GM21390 (cell line): Measurements from ENCODE around the gene ALDH1B1.
A peak's percentile ranks its signal among the peaks of the same experiment; 100 is the strongest.

Source experiments
- ATAC-seq: cut with Tn5 transposase; IDR thresholded peaks from one replicate; pipeline ENCODE4 v1.9.1; 2021; ENCODE audit not compliant: unreplicated experiment

The ALDH1B1 gene

GRCh38 chr9:38437193-38437823, 44.8 kb downstream of the ALDH1B1 start:
- ATAC-seq = no peak

GRCh38 chr9:38439291-38439915, 46.9 kb downstream of the ALDH1B1 start:
- ATAC-seq = no peak

DNA sequence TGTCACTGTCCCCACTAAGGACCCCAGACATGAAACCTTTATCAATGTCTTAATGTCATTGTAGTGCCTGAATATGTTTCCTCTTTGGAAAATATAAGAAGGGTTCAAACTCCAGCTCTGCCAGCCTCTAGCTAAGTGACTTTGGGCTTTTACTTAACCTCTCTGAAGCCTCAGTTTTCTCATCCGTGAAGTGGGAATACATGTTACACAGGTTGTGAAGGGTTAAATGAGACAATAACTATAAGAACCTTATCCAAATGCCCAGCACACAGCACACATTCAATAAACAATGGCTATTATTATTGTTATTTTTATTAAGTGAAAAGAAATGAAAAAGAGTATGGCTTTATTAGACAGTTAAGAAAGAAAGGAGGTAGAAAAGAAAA, 47.4 kb downstream of the ALDH1B1 start:
- no peak for ATAC-seq

DNA sequence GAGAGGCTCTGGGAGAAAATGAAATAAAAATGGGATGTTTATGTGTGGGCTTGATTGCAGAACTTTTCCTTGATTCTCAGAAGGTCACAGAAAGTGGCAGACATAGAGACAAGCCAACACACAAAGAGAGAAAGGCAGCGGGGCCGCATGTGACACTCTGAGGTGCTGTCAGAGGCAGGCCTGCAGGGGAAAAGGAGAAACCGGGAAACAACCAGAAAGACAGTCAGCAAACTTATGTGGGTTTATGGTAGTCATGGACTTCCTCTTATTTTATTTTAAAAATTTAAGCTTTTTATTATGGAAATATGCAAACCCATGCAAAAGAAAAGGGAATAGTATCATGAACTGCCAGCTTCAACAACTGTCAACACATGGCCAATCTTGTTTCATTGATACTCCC, 48.0 kb downstream of the ALDH1B1 start:
- no peak for ATAC-seq

DNA sequence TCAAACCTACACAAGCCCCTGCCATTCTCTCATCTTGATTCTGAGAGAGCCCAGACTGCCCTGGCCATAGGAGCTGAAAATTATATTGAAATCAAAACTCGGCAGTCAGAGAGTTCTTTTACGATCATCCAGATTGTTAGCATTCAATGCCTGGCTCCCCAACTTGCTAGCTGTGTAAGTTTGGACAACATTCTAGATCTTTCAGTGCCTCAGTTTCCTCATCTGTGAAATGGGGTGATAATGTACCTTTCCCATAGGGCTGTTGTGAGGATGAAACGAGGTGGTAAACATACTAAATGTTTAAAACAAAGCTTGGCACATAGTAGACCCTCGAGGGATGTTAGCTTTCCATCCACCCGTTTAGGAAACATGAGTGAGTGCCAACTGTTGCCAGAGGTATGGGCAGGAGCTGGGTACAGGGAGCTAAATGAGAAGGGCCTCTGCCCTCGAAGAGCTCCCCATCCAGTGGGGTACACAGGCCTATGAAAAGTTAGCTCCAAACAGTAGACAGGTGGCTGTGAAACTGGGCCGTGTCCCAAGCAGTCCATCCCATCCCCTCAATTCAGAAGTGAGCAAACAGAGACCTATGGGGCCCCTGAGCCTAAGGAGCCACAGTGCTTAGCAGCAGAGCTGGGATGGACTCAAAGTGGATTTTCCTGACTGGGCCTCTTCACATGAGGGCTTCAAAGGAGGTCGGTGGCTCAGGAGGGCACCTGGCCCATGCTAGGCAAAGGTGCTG, 49.0 kb downstream of the ALDH1B1 start:
- ATAC-seq = no peak

- no peak for ATAC-seq
Measured at GRCh38 chr9:38442473-38443096, 50.1 kb downstream of the ALDH1B1 start.

GRCh38 chr9:38443181-38443580, 50.7 kb downstream of the ALDH1B1 start:
- no peak for ATAC-seq

DNA sequence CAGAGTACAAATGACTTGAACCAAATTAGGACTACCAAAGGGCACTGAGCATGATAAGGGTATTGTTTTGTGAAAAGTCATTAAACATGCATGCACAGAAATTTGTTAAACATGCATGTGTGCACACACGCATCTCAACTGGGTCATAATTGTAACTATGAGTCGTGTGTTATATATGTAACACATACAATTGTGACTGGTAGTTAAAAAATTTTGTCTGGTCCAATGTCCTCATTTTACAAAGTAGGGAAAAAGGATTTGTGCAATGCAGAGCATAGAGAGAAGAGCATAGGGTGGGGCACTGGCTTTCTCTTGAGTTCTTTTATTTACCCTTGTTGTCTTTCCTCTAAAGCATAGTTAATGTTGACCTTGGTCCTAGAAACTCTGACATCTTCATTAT, 51.1 kb downstream of the ALDH1B1 start:
- no peak for ATAC-seq

- ATAC-seq = peak; percentile 88
Measured at GRCh38 chr9:38445154-38446043, 52.9 kb downstream of the ALDH1B1 start.

DNA sequence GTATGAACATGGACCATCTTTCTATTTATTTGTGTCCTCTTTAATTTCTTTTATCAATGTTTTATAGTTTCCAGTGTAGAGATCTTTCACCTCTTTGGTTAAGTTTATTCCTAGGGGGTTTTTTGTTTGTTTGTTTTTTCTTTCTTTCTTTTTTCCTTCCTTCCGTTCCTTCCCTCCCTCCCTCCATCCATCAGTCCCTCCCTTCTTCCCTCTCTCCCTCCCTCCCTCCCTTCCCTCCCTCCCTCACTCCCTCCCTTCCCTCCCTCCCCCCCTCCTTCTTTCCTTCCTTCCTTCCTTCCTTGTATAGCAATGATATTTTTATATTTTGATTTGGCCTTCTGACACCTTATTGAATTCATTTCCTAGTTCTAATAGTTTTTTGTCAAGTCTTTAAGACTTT, 55.2 kb downstream of the ALDH1B1 start:
- no peak for ATAC-seq
